PFSK-1 (cell line): Measurements from ENCODE around the gene FN1.

Source experiments
- POLR2AphosphoS5 ChIP-seq: IDR thresholded peaks from 2 replicates; pipeline ENCODE4 v1.6.1; 2012; ENCODE audit warnings: low read depth, mild to moderate bottlenecking, control low read depth, low read length, moderate library complexity
- REST ChIP-seq, 2 experiments: IDR thresholded peaks; 2 replicates each; pipeline versions ENCODE4 v1.6.1 to v1.8.0; 2011 to 2012; ENCODE audit warnings: low read depth in 2 of 2, low read length in 2 of 2, control low read depth in 1 of 2, inconsistent platforms in 1 of 2, mild to moderate bottlenecking in 1 of 2, moderate library complexity in 1 of 2; ENCODE audit not compliant: insufficient read depth in 1 of 2
- SIN3A ChIP-seq: IDR thresholded peaks from 2 replicates; pipeline ENCODE4 v1.6.1; 2012; ENCODE audit warnings: mild to moderate bottlenecking, low read length, moderate library complexity, borderline replicate concordance; ENCODE audit not compliant: insufficient read depth
- TAF1 ChIP-seq: IDR thresholded peaks from 2 replicates; pipeline ENCODE4 v1.6.1; 2012; ENCODE audit warnings: low read length, control low read depth, borderline replicate concordance; ENCODE audit not compliant: insufficient read depth

GRCh38 chr2:215418064-215418963, 17.6 kb downstream of the FN1 start:
- TF ChIP-seq SIN3A (no peak), POLR2AphosphoS5 (no peak), TAF1 (no peak), REST (IDR thresholded peaks at IDR 0.05; ENCODE audit: insufficient read depth in 1 of 2, low read depth in 2 of 2, low read length in 2 of 2) (no peak)
